NB4 (cell line): Measurements from ENCODE around the gene CACNA2D3.

Source experiments
- DNase-seq: peaks from one replicate; pipeline ENCODE4 v3.0.0; 2010; ENCODE audit warnings: low read depth
- H3K4me3 ChIP-seq: one replicate; pipeline ENCODE4 v1.5.1; 2011; ENCODE audit warnings: mild to moderate bottlenecking, low read depth, low read length, moderate library complexity
- CTCF ChIP-seq: IDR thresholded peaks from one replicate; pipeline ENCODE4 v1.5.1; 2012; ENCODE audit warnings: low read depth, low read length
- MAX ChIP-seq: IDR thresholded peaks from 2 replicates; pipeline ENCODE4 v1.6.1; 2011; ENCODE audit warnings: low read depth, low read length
- MYC ChIP-seq: IDR thresholded peaks from 2 replicates; pipeline ENCODE4 v1.6.1; 2011; ENCODE audit warnings: low read depth, low read length
- POLR2A ChIP-seq: IDR thresholded peaks from 2 replicates; pipeline ENCODE4 v1.6.1; 2011; ENCODE audit warnings: mild to moderate bottlenecking; ENCODE audit not compliant: insufficient read length; ENCODE audit errors: extremely low read depth

CACNA2D3 gene

GRCh38 chr3:54176106-54176505 is 53.8 kb downstream of the CACNA2D3 start:
- DNase-seq = no peak
- TF ChIP-seq MYC = no peak
- no peak overlapping the region for H3K4me3 ChIP-seq

- no peak overlapping the region for H3K4me3 ChIP-seq
- DNase-seq = no peak
- TF ChIP-seq CTCF = no peak
- TF ChIP-seq MYC = no peak
- TF ChIP-seq MAX = no peak
- TF ChIP-seq POLR2A = no peak
Observed at GRCh38 chr3:54177816-54178215, 55.5 kb downstream of the CACNA2D3 start.

- no peak for DNase-seq
- no peak overlapping the region for H3K4me3 ChIP-seq
- TF ChIP-seq POLR2A (no peak), CTCF (no peak), MYC (no peak), MAX (no peak)
Observed at GRCh38 chr3:54178376-54178775, 56.0 kb downstream of the CACNA2D3 start.

- no peak for DNase-seq
- no peak overlapping the region for H3K4me3 ChIP-seq
- no peak for TF ChIP-seq CTCF
- no peak for TF ChIP-seq MYC
- no peak for TF ChIP-seq POLR2A
- TF ChIP-seq MAX = no peak
Observed at GRCh38 chr3:54180921-54181320, 58.6 kb downstream of the CACNA2D3 start.

- no peak for DNase-seq
- no peak overlapping the region for H3K4me3 ChIP-seq
- no peak for TF ChIP-seq CTCF
Observed at GRCh38 chr3:54182242-54182641, 59.9 kb downstream of the CACNA2D3 start.

GRCh38 chr3:54185740-54186139 is 63.4 kb downstream of the CACNA2D3 start:
- no peak overlapping the region for H3K4me3 ChIP-seq
- no peak for DNase-seq
- TF ChIP-seq CTCF (no peak), POLR2A (no peak), MYC (no peak), MAX (no peak)
